Erythroblast (primary cell): ENCODE measurements around the gene BLTP3A.

ENCODE experiments used
- GATA1 ChIP-seq: IDR thresholded peaks from 2 replicates; pipeline ENCODE4 v1.6.1; 2011; ENCODE audit warnings: low read depth, mild to moderate bottlenecking, control low read depth, low read length, moderate library complexity
- POLR2A ChIP-seq: IDR thresholded peaks from 2 replicates; pipeline ENCODE4 v1.6.1; 2011; ENCODE audit warnings: mild to moderate bottlenecking, low read length

DNA sequence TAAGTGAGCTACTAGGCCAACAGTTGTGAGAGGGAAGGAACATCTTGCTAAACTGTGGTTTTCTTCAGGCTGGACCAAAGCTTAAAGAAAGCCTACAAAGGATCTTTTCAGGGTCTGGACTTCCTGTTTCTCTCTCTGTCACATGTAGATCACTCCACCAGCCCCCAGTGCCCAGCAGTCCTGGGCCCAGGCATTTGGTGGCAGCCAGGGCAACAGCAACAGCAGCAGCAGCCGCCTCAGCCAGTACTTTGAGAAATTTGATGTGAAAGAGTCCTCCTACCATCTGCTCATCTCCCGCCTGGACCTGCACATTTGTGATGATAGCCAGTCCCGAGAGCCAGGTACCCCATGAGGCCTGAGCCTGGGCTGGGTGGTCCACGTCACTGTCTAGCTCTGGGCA, 44.1 kb downstream of the BLTP3A start:
- TF ChIP-seq POLR2A: no peak
- TF ChIP-seq GATA1: no peak
